Vagina (tissue), 2 donors: ENCODE measurements around the gene TBC1D7. TPM values are rescaled to one million over a fixed set of nuclear protein-coding genes. Genes with fewer than 3 reads are reported as not detected.

Source experiments
- DNase-seq, 2 donors: peaks; one replicate each; pipeline ENCODE4 v3.0.0-alpha.2; 2017; ENCODE audit errors: extremely low spot score in 2 of 2
- H3K27ac ChIP-seq: fragments of 200-600 bp; sonication (generic); one replicate; pipeline ENCODE4 v1.5.1; 2019
- H3K27me3 ChIP-seq: fragments of 200-600 bp; sonication (generic); one replicate; pipeline ENCODE4 v1.5.1; 2019
- H3K36me3 ChIP-seq, 2 donors: fragments of 200-600 bp; sonication (generic); one replicate each; pipeline ENCODE4 v1.5.1; 2017 to 2019
- H3K4me1 ChIP-seq: fragments of 200-600 bp; sonication (generic); one replicate; pipeline ENCODE4 v1.5.1; 2019
- H3K4me3 ChIP-seq, 2 donors: fragments of 200-600 bp; sonication (generic); 1 replicate in 1 of 2; 2 replicates in 1 of 2; pipeline ENCODE4 v1.5.1; 2016 to 2019
- H3K9me3 ChIP-seq: fragments of 200-600 bp; sonication (generic); one replicate; pipeline ENCODE4 v1.5.1; 2019
- CTCF ChIP-seq, 3 experiments: fragments of 450-650 bp in 2 of 3; fragments of 200-600 bp in 1 of 3; sonication (generic) in 1 of 3; IDR thresholded peaks; one replicate each; pipeline ENCODE4 v1.5.1; 2017 to 2019; ENCODE audit warnings: antibody characterized with exemption in 3 of 3, mild to moderate bottlenecking in 2 of 3, moderate library complexity in 2 of 3
- POLR2A ChIP-seq, 2 donors: fragments of 450-650 bp; IDR thresholded peaks; one replicate each; pipeline ENCODE4 v1.6.1; 2017; ENCODE audit warnings: antibody characterized with exemption in 2 of 2, mild to moderate bottlenecking in 2 of 2, moderate library complexity in 2 of 2
- POLR2AphosphoS5 ChIP-seq, 2 donors: sonication (generic); formaldehyde crosslinking; IDR thresholded peaks; one replicate each; pipeline ENCODE4 v1.9.0; 2017; ENCODE audit warnings: antibody characterized with exemption in 2 of 2, mild to moderate bottlenecking in 2 of 2, low read depth in 1 of 2; ENCODE audit not compliant: insufficient read depth in 1 of 2
- intact Hi-C: fragments of 100-400 bp; cut with DNase I; formaldehyde crosslinking; loops from one replicate; pipeline ENCODE4 v1.15.1; 2023
- total RNA-seq: library from RNA; depleted of rRNA; stranded (reverse); fragments of >200 nt; gene quantifications from one replicate; pipeline ENCODE4 v1.2.3, GENCODE V29; 2016

Gene TBC1D7
- total RNA-seq, 1 donor from 2014 or later: 13.0 TPM

- no peak overlapping the region for H3K4me3 ChIP-seq
- intact Hi-C loops: no loop called here
- no peaks in the 10 kb centered on the region for H3K27me3 ChIP-seq
- no peaks in the 10 kb centered on the region for H3K4me1 ChIP-seq
- H3K27ac ChIP-seq: no peak overlapping the region
- H3K36me3 ChIP-seq: no peaks in the 10 kb centered on the region
- no peak for DNase-seq
- no peaks in the 10 kb centered on the region for H3K9me3 ChIP-seq
- TF ChIP-seq CTCF (IDR thresholded peaks at IDR 0.05) (no peak), POLR2AphosphoS5 (IDR thresholded peaks at IDR 0.05; ENCODE audit: insufficient read depth in 1 of 2, low read depth in 1 of 2) (no peak), POLR2A (IDR thresholded peaks at IDR 0.05) (no peak)
Measured at GRCh38 chr6:13278991-13279390, 49.3 kb downstream of the TBC1D7 start.

GRCh38 chr6:13278164-13278563 lies 50.2 kb downstream of the TBC1D7 start:
- H3K4me1 ChIP-seq: no peaks in the 10 kb centered on the region
- TF ChIP-seq POLR2AphosphoS5 (IDR thresholded peaks at IDR 0.05; ENCODE audit: insufficient read depth in 1 of 2, low read depth in 1 of 2) (no peak), CTCF (IDR thresholded peaks at IDR 0.05) (no peak), POLR2A (IDR thresholded peaks at IDR 0.05) (no peak)
- intact Hi-C loops: no loop called here
- H3K36me3 ChIP-seq: no peaks in the 10 kb centered on the region
- no peaks in the 10 kb centered on the region for H3K9me3 ChIP-seq
- no peak for DNase-seq
- no peak overlapping the region for H3K4me3 ChIP-seq
- no peak overlapping the region for H3K27ac ChIP-seq
- H3K27me3 ChIP-seq: no peaks in the 10 kb centered on the region

DNA sequence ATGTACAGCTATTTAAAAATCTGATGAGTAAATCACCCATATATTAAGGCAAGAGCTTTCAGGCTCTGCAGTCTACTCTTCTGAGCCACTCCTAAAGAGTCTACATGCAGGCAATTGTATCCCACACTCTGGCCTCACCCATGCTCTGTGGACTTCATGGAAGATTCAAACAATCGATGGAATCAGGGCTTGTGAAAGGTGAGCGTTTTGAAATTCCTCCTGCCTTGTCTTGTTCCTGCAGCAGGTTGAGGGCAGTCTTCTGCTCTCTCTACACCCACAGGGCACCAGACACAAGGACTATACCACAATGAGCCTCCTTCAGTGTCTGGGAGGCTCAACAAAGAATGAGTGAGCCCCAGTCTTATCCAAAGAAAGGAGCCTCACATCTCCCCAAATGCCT lies 51.1 kb downstream of the TBC1D7 start:
- no peak overlapping the region for H3K27ac ChIP-seq
- H3K36me3 ChIP-seq: no peaks in the 10 kb centered on the region
- no peak for TF ChIP-seq CTCF (IDR thresholded peaks at IDR 0.05)
- TF ChIP-seq POLR2A (IDR thresholded peaks at IDR 0.05): no peak
- TF ChIP-seq POLR2AphosphoS5 (IDR thresholded peaks at IDR 0.05; ENCODE audit: insufficient read depth in 1 of 2, low read depth in 1 of 2): no peak
- H3K27me3 ChIP-seq: no peaks in the 10 kb centered on the region
- intact Hi-C loops: no loop called here
- no peaks in the 10 kb centered on the region for H3K4me1 ChIP-seq
- H3K4me3 ChIP-seq: no peak overlapping the region
- H3K9me3 ChIP-seq: no peaks in the 10 kb centered on the region
- no peak for DNase-seq

DNA sequence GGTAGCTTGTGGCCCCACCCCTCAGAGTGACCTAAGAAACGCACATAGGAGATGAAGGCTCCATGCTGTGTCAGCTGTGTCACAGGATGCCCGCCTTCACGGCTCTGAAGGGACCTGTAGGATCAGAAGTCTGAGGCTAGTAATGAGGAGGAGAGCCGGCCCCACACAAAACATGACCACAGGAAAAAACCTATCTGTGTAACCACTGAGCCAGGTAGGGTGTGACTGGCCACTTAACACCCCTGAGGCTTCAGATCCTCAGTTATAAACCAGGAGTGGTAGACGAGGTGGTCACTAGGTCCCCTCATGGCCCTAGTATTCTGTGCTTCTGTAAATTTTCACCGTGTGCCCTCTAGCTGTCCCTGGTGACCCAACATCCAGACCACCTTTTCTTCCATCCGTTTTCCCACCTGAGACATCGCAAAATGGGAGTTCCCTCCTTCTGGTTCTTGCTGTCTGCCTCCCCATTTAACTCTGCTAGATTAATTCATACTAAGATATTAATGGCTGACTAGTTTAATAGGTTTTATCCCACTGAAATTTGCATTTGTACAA lies 52.8 kb downstream of the TBC1D7 start:
- Histone ChIP-seq H3K27ac (no peak overlapping the region), H3K4me1 (no peaks in the 10 kb centered on the region), H3K4me3 (no peak overlapping the region), H3K36me3 (no peaks in the 10 kb centered on the region), H3K9me3 (no peaks in the 10 kb centered on the region), H3K27me3 (no peaks in the 10 kb centered on the region)
- DNase-seq: no peak
- TF ChIP-seq CTCF (IDR thresholded peaks at IDR 0.05): no peak
- no peak for TF ChIP-seq POLR2A (IDR thresholded peaks at IDR 0.05)
- TF ChIP-seq POLR2AphosphoS5 (IDR thresholded peaks at IDR 0.05; ENCODE audit: insufficient read depth in 1 of 2, low read depth in 1 of 2): no peak
- intact Hi-C loops: no loop called here

DNA sequence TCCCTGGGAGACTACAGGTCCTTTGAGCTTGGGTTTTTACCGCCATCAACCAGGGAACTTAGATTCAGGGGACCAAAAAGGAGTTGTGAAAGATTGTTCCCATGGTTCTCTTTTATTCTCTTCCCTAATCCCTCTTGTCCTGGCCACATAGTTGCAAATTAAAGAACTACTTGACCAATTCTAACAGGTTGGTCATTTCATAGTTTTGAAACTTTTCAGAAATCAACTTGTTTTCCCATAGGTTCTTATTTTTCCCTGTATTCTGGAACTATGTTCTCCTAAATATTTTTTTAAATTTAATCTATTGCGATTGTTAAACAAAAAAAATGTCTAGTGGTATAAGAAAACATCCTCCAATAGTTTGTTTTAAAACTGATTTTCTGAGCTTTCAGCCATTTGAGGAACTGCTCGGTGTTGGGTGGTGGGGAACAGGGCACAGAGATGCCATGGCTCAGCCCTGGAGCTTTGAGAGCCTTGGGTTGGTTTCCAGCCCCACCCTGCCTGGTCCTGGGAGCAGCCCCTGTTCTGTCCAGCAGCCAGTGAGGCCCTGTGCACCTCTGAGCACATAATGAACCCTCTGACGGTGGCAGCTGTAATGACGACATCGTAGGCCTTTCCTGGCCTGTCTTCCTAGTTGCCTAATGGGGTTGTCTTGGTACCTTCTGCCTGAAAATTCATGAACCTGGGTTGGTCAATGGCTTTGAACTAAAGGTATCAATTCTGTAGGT lies 53.5 kb downstream of the TBC1D7 start:
- Histone ChIP-seq H3K4me1 (peaks cover under 1% of the 10 kb centered on the region), H3K27me3 (no peaks in the 10 kb centered on the region), H3K4me3 (no peak overlapping the region), H3K36me3 (no peaks in the 10 kb centered on the region), H3K9me3 (no peaks in the 10 kb centered on the region), H3K27ac (no peak overlapping the region)
- TF ChIP-seq POLR2A (IDR thresholded peaks at IDR 0.05): no peak
- no peak for TF ChIP-seq CTCF (IDR thresholded peaks at IDR 0.05)
- TF ChIP-seq POLR2AphosphoS5 (IDR thresholded peaks at IDR 0.05; ENCODE audit: insufficient read depth in 1 of 2, low read depth in 1 of 2): no peak
- no peak for DNase-seq
- intact Hi-C loops: no loop called here
